H7 (cell line): ENCODE measurements around the gene HOXD13. TPM values are rescaled to one million over a fixed set of nuclear protein-coding genes. Genes with fewer than 3 reads are reported as not detected.

Source experiments
- total RNA-seq: library from RNA; depleted of rRNA; stranded (reverse); fragments of >200 nt; shearing (Covaris generic); gene quantifications from 2 replicates; pipeline ENCODE4 v1.2.3, GENCODE V29; 2014; rRNA removed

The HOXD13 gene
- total RNA-seq, 1 experiment from 2014 or later = 0.07 TPM

Other genes with a start within 250 kb of the HOXD13 start
- gene LNPK, start 90.5 kb upstream of the HOXD13 start, total RNA-seq = 12.4 and 12.6 TPM in 2 replicates
- not detected in 2 replicates for gene EVX2, start 8.8 kb upstream of the HOXD13 start, total RNA-seq
- not detected in 2 replicates for gene HOXD12, start 7.1 kb downstream of the HOXD13 start, total RNA-seq
- gene HOXD11, start 14.6 kb downstream of the HOXD13 start, total RNA-seq = 0.22 TPM in 1 of 2 replicates, not detected in the other
- 0.03 TPM in 1 of 2 replicates, not detected in the other for gene HOXD10, start 24.1 kb downstream of the HOXD13 start, total RNA-seq
- 0.10 TPM in 1 of 2 replicates, not detected in the other for gene HOXD9, start 30.0 kb downstream of the HOXD13 start, total RNA-seq
- not detected in 2 replicates for gene HOXD8, start 37.0 kb downstream of the HOXD13 start, total RNA-seq
- not detected in 2 replicates for gene HOXD4, start 58.8 kb downstream of the HOXD13 start, total RNA-seq
- gene HOXD3, start 64.6 kb downstream of the HOXD13 start, total RNA-seq = not detected in 2 replicates
- gene HOXD1, start 95.9 kb downstream of the HOXD13 start, total RNA-seq = not detected in 2 replicates
- gene MTX2, start 176.7 kb downstream of the HOXD13 start, total RNA-seq = 45.1 and 59.6 TPM in 2 replicates